ENCODE data around the gene DNAI1.

DNA sequence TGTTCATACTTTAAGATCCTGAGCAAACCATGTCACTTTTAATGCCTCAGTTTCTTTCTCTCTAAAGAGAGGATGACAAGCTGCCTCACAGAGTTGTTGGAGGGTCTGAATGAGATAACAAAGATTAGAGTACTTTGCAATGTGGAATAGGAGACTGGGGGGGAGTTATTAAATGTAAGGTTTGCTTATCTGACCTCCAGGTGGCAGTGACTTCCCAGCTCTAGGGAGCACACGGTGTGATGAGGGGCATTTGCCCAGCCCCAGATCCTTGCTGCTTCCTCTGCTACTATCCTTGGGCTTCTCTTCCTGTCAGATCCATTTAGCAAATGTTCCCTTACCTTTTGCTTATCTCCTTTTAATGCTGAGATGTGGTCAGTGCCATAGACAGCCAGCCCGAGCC lies 33.4 kb downstream of the DNAI1 start:
- TF ChIP-seq TCF4 (CRISPR knock-in tag; IDR thresholded peaks at IDR 0.05; ENCODE audit: borderline replicate concordance) = no peak
- TF ChIP-seq ZFP3 (CRISPR knock-in tag; IDR thresholded peaks at IDR 0.05) = no peak
- TF ChIP-seq ARNTL (CRISPR knock-in tag; IDR thresholded peaks at IDR 0.05; ENCODE audit: borderline replicate concordance, low read depth) = no peak
- TF ChIP-seq ESRRG (CRISPR knock-in tag; IDR thresholded peaks at IDR 0.05) = no peak
- no peak for TF ChIP-seq ZNF8 (CRISPR knock-in tag; IDR thresholded peaks at IDR 0.05)
- TF ChIP-seq ISL1 (CRISPR knock-in tag; IDR thresholded peaks at IDR 0.05) = no peak
- no peak for TF ChIP-seq RARB (CRISPR knock-in tag; IDR thresholded peaks at IDR 0.05)
- TF ChIP-seq, protein P1, sequence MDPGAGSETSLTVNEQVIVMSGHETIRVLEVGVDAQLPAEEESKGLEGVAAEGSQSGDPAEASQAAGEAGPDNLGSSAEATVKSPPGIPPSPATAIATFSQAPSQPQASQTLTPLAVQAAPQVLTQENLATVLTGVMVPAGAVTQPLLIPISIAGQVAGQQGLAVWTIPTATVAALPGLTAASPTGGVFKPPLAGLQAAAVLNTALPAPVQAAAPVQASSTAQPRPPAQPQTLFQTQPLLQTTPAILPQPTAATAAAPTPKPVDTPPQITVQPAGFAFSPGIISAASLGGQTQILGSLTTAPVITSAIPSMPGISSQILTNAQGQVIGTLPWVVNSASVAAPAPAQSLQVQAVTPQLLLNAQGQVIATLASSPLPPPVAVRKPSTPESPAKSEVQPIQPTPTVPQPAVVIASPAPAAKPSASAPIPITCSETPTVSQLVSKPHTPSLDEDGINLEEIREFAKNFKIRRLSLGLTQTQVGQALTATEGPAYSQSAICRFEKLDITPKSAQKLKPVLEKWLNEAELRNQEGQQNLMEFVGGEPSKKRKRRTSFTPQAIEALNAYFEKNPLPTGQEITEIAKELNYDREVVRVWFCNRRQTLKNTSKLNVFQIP (CRISPR knock-in tag; IDR thresholded peaks at IDR 0.05; ENCODE audit: borderline replicate concordance, low read depth) = no peak
- no peak for TF ChIP-seq ZFP30 (CRISPR knock-in tag; IDR thresholded peaks at IDR 0.05)
- TF ChIP-seq, protein P2, sequence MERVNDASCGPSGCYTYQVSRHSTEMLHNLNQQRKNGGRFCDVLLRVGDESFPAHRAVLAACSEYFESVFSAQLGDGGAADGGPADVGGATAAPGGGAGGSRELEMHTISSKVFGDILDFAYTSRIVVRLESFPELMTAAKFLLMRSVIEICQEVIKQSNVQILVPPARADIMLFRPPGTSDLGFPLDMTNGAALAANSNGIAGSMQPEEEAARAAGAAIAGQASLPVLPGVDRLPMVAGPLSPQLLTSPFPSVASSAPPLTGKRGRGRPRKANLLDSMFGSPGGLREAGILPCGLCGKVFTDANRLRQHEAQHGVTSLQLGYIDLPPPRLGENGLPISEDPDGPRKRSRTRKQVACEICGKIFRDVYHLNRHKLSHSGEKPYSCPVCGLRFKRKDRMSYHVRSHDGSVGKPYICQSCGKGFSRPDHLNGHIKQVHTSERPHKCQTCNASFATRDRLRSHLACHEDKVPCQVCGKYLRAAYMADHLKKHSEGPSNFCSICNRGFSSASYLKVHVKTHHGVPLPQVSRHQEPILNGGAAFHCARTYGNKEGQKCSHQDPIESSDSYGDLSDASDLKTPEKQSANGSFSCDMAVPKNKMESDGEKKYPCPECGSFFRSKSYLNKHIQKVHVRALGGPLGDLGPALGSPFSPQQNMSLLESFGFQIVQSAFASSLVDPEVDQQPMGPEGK (CRISPR knock-in tag; IDR thresholded peaks at IDR 0.05; ENCODE audit: borderline replicate concordance) = no peak
- no peak for TF ChIP-seq ZC3H10 (CRISPR knock-in tag; IDR thresholded peaks at IDR 0.05)
- TF ChIP-seq GLIS3 (CRISPR knock-in tag; IDR thresholded peaks at IDR 0.05) = no peak
- TF ChIP-seq, protein P3, sequence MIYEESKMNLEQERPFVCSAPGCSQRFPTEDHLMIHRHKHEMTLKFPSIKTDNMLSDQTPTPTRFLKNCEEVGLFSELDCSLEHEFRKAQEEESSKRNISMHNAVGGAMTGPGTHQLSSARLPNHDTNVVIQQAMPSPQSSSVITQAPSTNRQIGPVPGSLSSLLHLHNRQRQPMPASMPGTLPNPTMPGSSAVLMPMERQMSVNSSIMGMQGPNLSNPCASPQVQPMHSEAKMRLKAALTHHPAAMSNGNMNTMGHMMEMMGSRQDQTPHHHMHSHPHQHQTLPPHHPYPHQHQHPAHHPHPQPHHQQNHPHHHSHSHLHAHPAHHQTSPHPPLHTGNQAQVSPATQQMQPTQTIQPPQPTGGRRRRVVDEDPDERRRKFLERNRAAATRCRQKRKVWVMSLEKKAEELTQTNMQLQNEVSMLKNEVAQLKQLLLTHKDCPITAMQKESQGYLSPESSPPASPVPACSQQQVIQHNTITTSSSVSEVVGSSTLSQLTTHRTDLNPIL (CRISPR knock-in tag; IDR thresholded peaks at IDR 0.05; ENCODE audit: low read depth) = no peak

Data from SK-N-SH treated with all-trans-retinoic acid at 6 μM for 48 hours (cell line).